Loucy (cell line): ENCODE results near the gene USH1G.

Experiments used
- EZH2phosphoT487 ChIP-seq: fragments of 200-600 bp; IDR thresholded peaks from 2 replicates; pipeline ENCODE4 v1.6.1; 2018; ENCODE audit warnings: antibody characterized with exemption, mild to moderate bottlenecking, moderate library complexity, borderline replicate concordance
- TF ChIP-seq, protein P1 (sequence below): fragments of 200-600 bp; sonication (generic); conservative IDR thresholded peaks from 2 replicates; pipeline ENCODE4 v1.5.1; 2014; ENCODE audit warnings: mild to moderate bottlenecking, antibody characterized with exemption, low read length

- TF ChIP-seq, protein P1, sequence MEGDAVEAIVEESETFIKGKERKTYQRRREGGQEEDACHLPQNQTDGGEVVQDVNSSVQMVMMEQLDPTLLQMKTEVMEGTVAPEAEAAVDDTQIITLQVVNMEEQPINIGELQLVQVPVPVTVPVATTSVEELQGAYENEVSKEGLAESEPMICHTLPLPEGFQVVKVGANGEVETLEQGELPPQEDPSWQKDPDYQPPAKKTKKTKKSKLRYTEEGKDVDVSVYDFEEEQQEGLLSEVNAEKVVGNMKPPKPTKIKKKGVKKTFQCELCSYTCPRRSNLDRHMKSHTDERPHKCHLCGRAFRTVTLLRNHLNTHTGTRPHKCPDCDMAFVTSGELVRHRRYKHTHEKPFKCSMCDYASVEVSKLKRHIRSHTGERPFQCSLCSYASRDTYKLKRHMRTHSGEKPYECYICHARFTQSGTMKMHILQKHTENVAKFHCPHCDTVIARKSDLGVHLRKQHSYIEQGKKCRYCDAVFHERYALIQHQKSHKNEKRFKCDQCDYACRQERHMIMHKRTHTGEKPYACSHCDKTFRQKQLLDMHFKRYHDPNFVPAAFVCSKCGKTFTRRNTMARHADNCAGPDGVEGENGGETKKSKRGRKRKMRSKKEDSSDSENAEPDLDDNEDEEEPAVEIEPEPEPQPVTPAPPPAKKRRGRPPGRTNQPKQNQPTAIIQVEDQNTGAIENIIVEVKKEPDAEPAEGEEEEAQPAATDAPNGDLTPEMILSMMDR: no peak
- no peak for TF ChIP-seq EZH2phosphoT487
These were observed 6.2 kb downstream of the USH1G start for GRCh38 chr17:74916851-74917199.
